ENCODE data around the gene ACTL8.

ACTL8 gene

DNA sequence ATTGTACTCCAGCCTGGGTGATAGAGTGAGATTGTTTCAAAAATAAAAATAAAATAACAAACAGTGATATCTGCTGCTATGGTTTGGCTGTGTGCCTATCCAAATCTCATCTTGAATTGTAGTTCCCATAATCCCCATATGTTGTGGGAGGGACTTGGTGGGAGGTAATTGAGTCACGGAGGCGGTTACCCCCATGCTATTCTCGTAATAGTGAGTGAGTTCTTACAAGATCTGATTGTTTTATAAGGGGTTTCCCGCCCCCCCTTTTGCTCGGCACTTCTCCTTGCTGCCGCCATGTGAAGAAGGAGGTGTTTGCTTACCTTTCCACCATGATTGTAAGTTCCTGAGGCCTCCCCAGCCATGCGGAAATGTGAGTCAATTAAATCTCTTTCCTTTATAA lies 47.8 kb downstream of the ACTL8 start:
- no peak overlapping the region for H2BK12ac ChIP-seq (ENCODE audit: low read length in 2 of 2)
- no peak overlapping the region for H2BK120ac ChIP-seq (ENCODE audit: low read depth, low read length)
- no peak overlapping the region for H3K4me3 ChIP-seq (ENCODE audit: insufficient read depth in 1 of 2, low read depth in 1 of 2, low read length in 2 of 2)
- H3K4me1 ChIP-seq (ENCODE audit: control insufficient read depth, insufficient read depth, low read depth, low read length), result no peaks in the 10 kb centered on the region
- H3K27ac ChIP-seq (ENCODE audit: low read length, poor library complexity, severe bottlenecking), result no peak overlapping the region
- no peak overlapping the region for H4K8ac ChIP-seq (ENCODE audit: low read length)
- H2BK15ac ChIP-seq (ENCODE audit: low read depth, poor library complexity, severe bottlenecking), result no peak overlapping the region
- no peak overlapping the region for H3K9ac ChIP-seq (ENCODE audit: low read length)
- H2AFZ ChIP-seq (ENCODE audit: low read depth, low read length), result no peak overlapping the region
- no peak overlapping the region for H3K4me2 ChIP-seq (ENCODE audit: low read length, poor library complexity, severe bottlenecking)
- no peak overlapping the region for H3K4ac ChIP-seq (ENCODE audit: low read depth in 1 of 2, low read length in 2 of 2)
- WGBS, result 80% methylated on average over 7 of the region's 7 CpGs
- no peak overlapping the region for H4K91ac ChIP-seq (ENCODE audit: low read length)
- no peak overlapping the region for H3K23ac ChIP-seq (ENCODE audit: low read length in 2 of 2)
- no peak overlapping the region for H2AK5ac ChIP-seq (ENCODE audit: low read length, severe bottlenecking)
- no peaks in the 10 kb centered on the region for H3K36me3 ChIP-seq (ENCODE audit: control insufficient read depth in 1 of 2, insufficient read depth in 2 of 2, low read depth in 1 of 2, low read length in 2 of 2)
- H3K79me1 ChIP-seq (replicated peaks; ENCODE audit: low read length, poor library complexity, severe bottlenecking), result no peaks in the 10 kb centered on the region
- H2BK5ac ChIP-seq (ENCODE audit: low read depth, low read length, poor library complexity, severe bottlenecking), result no peak overlapping the region
- H3K27me3 ChIP-seq (ENCODE audit: control insufficient read depth in 1 of 2, insufficient read depth in 1 of 2, low read length in 2 of 2), result peaks cover 0 to 4% of the 10 kb centered on the region in 2 experiments
- no peak overlapping the region for H3K18ac ChIP-seq (ENCODE audit: low read depth in 1 of 2, low read length in 2 of 2)
- DNase-seq, result no peak
- H3K9me3 ChIP-seq (ENCODE audit: control insufficient read depth, low read length), result no peaks in the 10 kb centered on the region
- no peak overlapping the region for H3K14ac ChIP-seq (ENCODE audit: low read length in 2 of 2)

DNA sequence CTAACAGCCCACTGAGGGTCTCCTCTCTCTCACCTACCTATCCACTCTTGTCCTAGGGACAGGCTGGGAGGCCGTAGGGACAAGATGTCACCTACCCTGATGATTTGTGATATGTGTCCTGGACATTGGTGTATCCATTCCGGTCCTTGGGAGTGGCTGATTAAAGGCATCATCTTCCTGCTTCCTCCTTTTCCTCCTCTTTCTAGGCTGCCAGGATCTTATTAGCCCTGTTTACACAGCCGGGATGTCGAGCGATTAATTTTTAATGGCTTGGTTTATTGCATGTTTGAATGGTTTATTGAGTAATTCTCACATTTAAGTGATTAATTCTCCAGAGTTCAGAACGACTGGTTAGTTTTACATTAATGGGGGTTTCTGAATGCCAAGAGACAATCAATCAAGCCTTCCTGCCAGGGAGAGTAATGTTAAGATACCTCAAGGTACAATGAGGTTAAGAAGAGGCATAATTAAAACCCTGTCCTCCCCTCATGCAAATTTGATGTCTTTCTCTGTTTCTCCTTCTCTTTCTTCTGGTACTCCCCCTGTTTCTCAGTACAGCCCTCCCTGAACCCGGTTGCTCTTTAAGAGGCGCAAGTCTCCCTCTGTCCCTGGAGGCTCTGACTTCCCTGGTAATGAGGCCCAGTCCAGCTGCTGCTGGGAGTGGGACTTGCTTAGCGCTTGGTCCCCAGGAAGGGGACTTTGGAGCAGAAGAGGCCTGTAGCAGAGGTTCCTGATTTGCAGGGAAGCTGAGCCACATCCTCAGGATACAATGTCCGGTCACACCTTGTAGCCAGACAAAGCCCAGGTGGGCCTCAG lies 50.9 kb downstream of the ACTL8 start:
- WGBS, result 86% methylated on average over 9 of the region's 10 CpGs

GRCh38 chr1:17808816-17809215 lies 53.7 kb downstream of the ACTL8 start:
- no peaks in the 10 kb centered on the region for H3K9me3 ChIP-seq (ENCODE audit: control insufficient read depth, low read length)
- 89% methylated on average over 2 of the region's 6 CpGs for WGBS
- no peaks in the 10 kb centered on the region for H3K36me3 ChIP-seq (ENCODE audit: control insufficient read depth in 1 of 2, insufficient read depth in 2 of 2, low read depth in 1 of 2, low read length in 2 of 2)
- DNase-seq, result no peak
- no peak overlapping the region for H2BK120ac ChIP-seq (ENCODE audit: low read depth, low read length)
- H2AFZ ChIP-seq (ENCODE audit: low read depth, low read length), result no peak overlapping the region
- H2BK5ac ChIP-seq (ENCODE audit: low read depth, low read length, poor library complexity, severe bottlenecking), result no peak overlapping the region
- H2BK12ac ChIP-seq (ENCODE audit: low read length in 2 of 2), result no peak overlapping the region
- no peak overlapping the region for H3K14ac ChIP-seq (ENCODE audit: low read length in 2 of 2)
- H2BK15ac ChIP-seq (ENCODE audit: low read depth, poor library complexity, severe bottlenecking), result no peak overlapping the region
- no peaks in the 10 kb centered on the region for H3K79me1 ChIP-seq (replicated peaks; ENCODE audit: low read length, poor library complexity, severe bottlenecking)
- H3K4me2 ChIP-seq (ENCODE audit: low read length, poor library complexity, severe bottlenecking), result no peak overlapping the region
- no peak overlapping the region for H2AK5ac ChIP-seq (ENCODE audit: low read length, severe bottlenecking)
- no peak overlapping the region for H3K23ac ChIP-seq (ENCODE audit: low read length in 2 of 2)
- no peak overlapping the region for H3K4ac ChIP-seq (ENCODE audit: low read depth in 1 of 2, low read length in 2 of 2)
- no peaks in the 10 kb centered on the region for H3K27me3 ChIP-seq (ENCODE audit: control insufficient read depth in 1 of 2, insufficient read depth in 1 of 2, low read length in 2 of 2)
- no peak overlapping the region for H4K8ac ChIP-seq (ENCODE audit: low read length)
- no peak overlapping the region for H3K4me3 ChIP-seq (ENCODE audit: insufficient read depth in 1 of 2, low read depth in 1 of 2, low read length in 2 of 2)
- no peak overlapping the region for H4K91ac ChIP-seq (ENCODE audit: low read length)
- H3K4me1 ChIP-seq (ENCODE audit: control insufficient read depth, insufficient read depth, low read depth, low read length), result no peaks in the 10 kb centered on the region
- no peak overlapping the region for H3K27ac ChIP-seq (ENCODE audit: low read length, poor library complexity, severe bottlenecking)
- no peak overlapping the region for H3K18ac ChIP-seq (ENCODE audit: low read depth in 1 of 2, low read length in 2 of 2)
- no peak overlapping the region for H3K9ac ChIP-seq (ENCODE audit: low read length)

More for the DNA sequence above, 50.9 kb downstream of the ACTL8 start:
- Histone ChIP-seq H3K27me3 (ENCODE audit: control insufficient read depth in 1 of 2, insufficient read depth in 1 of 2, low read length in 2 of 2) (no peaks in the 10 kb centered on the region), H4K91ac (ENCODE audit: low read length) (no peak overlapping the region), H3K14ac (ENCODE audit: low read length in 2 of 2) (no peak overlapping the region), H3K4me1 (ENCODE audit: control insufficient read depth, insufficient read depth, low read depth, low read length) (no peaks in the 10 kb centered on the region), H3K18ac (ENCODE audit: low read depth in 1 of 2, low read length in 2 of 2) (no peak overlapping the region), H2BK12ac (ENCODE audit: low read length in 2 of 2) (no peak overlapping the region), H3K9me3 (ENCODE audit: control insufficient read depth, low read length) (no peaks in the 10 kb centered on the region), H3K4me3 (ENCODE audit: insufficient read depth in 1 of 2, low read depth in 1 of 2, low read length in 2 of 2) (no peak overlapping the region), H2AFZ (ENCODE audit: low read depth, low read length) (no peak overlapping the region), H2AK5ac (ENCODE audit: low read length, severe bottlenecking) (no peak overlapping the region), H2BK120ac (ENCODE audit: low read depth, low read length) (no peak overlapping the region), H2BK5ac (ENCODE audit: low read depth, low read length, poor library complexity, severe bottlenecking) (no peak overlapping the region), H2BK15ac (ENCODE audit: low read depth, poor library complexity, severe bottlenecking) (no peak overlapping the region), H3K23ac (ENCODE audit: low read length in 2 of 2) (no peak overlapping the region), H3K4me2 (ENCODE audit: low read length, poor library complexity, severe bottlenecking) (no peak overlapping the region), H3K9ac (ENCODE audit: low read length) (no peak overlapping the region), H3K36me3 (ENCODE audit: control insufficient read depth in 1 of 2, insufficient read depth in 2 of 2, low read depth in 1 of 2, low read length in 2 of 2) (no peaks in the 10 kb centered on the region), H3K79me1 (replicated peaks; ENCODE audit: low read length, poor library complexity, severe bottlenecking) (no peaks in the 10 kb centered on the region), H3K4ac (ENCODE audit: low read depth in 1 of 2, low read length in 2 of 2) (no peak overlapping the region), H3K27ac (ENCODE audit: low read length, poor library complexity, severe bottlenecking) (no peak overlapping the region), H4K8ac (ENCODE audit: low read length) (no peak overlapping the region)
- no peak for DNase-seq

DNA sequence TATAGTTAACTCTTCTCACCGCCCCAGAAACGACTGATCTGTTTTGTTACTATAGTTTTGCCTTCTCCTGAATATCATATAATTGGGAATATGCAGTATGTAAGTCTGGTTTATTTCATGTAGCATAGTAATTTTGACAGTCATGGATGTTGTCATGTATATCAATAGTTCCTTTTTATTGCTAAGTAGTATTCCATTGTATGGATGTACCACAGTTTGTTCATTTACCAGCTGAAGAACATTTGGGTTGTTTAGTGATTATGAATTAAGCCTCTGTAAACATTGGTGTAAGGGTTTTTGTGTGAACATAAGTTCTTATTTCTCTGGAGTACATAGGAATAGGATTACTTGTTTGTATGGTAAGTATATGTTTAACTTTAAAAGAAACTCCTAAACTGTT lies 55.5 kb downstream of the ACTL8 start:
- no peak overlapping the region for H3K18ac ChIP-seq (ENCODE audit: low read depth in 1 of 2, low read length in 2 of 2)
- no peak overlapping the region for H3K27ac ChIP-seq (ENCODE audit: low read length, poor library complexity, severe bottlenecking)
- no peaks in the 10 kb centered on the region for H3K4me1 ChIP-seq (ENCODE audit: control insufficient read depth, insufficient read depth, low read depth, low read length)
- no peak for DNase-seq
- no peak overlapping the region for H3K4ac ChIP-seq (ENCODE audit: low read depth in 1 of 2, low read length in 2 of 2)
- H3K27me3 ChIP-seq (ENCODE audit: control insufficient read depth in 1 of 2, insufficient read depth in 1 of 2, low read length in 2 of 2), result no peaks in the 10 kb centered on the region
- no peak overlapping the region for H2AK5ac ChIP-seq (ENCODE audit: low read length, severe bottlenecking)
- no peaks in the 10 kb centered on the region for H3K36me3 ChIP-seq (ENCODE audit: control insufficient read depth in 1 of 2, insufficient read depth in 2 of 2, low read depth in 1 of 2, low read length in 2 of 2)
- H4K8ac ChIP-seq (ENCODE audit: low read length), result no peak overlapping the region
- no CpG with 5 or more reads among the region's 2 CpGs for WGBS
- no peak overlapping the region for H2BK120ac ChIP-seq (ENCODE audit: low read depth, low read length)
- no peak overlapping the region for H2BK12ac ChIP-seq (ENCODE audit: low read length in 2 of 2)
- no peak overlapping the region for H2BK5ac ChIP-seq (ENCODE audit: low read depth, low read length, poor library complexity, severe bottlenecking)
- H3K14ac ChIP-seq (ENCODE audit: low read length in 2 of 2), result no peak overlapping the region
- H3K9ac ChIP-seq (ENCODE audit: low read length), result no peak overlapping the region
- H3K23ac ChIP-seq (ENCODE audit: low read length in 2 of 2), result no peak overlapping the region
- peaks cover 7% of the 10 kb centered on the region for H3K9me3 ChIP-seq (ENCODE audit: control insufficient read depth, low read length)
- H3K79me1 ChIP-seq (replicated peaks; ENCODE audit: low read length, poor library complexity, severe bottlenecking), result no peaks in the 10 kb centered on the region
- H4K91ac ChIP-seq (ENCODE audit: low read length), result no peak overlapping the region
- no peak overlapping the region for H2AFZ ChIP-seq (ENCODE audit: low read depth, low read length)
- no peak overlapping the region for H3K4me2 ChIP-seq (ENCODE audit: low read length, poor library complexity, severe bottlenecking)
- no peak overlapping the region for H2BK15ac ChIP-seq (ENCODE audit: low read depth, poor library complexity, severe bottlenecking)
- no peak overlapping the region for H3K4me3 ChIP-seq (ENCODE audit: insufficient read depth in 1 of 2, low read depth in 1 of 2, low read length in 2 of 2)

Measured in mesenchymal stem cell (in vitro differentiated cells and primary cell).